HG02973 (cell line): ENCODE data around the gene PDP2.

ENCODE experiments used
- ATAC-seq: cut with Tn5 transposase; IDR thresholded peaks from one replicate; pipeline ENCODE4 v1.9.1; 2021; ENCODE audit warnings: moderate library complexity; ENCODE audit not compliant: unreplicated experiment

PDP2 gene

DNA sequence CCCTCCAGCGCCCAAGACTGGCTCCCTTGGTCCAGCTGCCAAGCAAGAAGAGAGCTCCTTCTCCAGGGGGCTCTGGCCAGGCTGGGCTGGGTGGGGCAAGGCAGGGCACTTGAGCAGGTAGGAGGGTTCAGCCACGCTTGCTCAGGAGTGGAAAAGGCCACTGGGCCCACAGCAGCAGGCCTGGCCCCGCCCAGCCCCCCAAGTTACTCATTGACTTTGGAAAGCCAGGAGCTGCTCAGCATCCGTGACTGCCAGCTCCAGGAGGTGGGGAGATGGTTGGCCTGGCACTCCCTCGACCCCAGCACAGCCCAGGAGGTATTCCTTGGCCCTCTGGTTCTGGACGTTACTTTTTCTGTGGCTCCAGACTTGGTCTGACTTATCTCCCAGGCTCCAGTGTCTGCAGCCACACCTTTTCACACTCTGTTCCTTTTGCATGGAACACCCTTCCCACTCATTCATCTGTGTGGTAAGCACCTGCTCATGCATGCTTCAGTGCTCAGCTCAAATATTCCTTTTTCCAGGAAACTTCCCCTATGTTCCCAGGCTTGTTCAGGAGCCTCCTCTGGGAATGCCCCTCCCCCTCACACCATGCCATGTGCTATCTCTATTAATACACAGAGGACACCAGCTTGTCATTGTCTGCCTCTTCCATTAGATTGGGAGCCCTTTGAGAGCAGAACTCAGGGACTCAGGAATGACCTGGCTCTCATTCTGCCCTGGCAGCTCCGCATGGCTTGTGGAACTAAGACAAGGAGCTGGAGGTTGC lies 38.7 kb downstream of the PDP2 start, which contains the start of gene CDH16:
Gene CDH16 (minus strand): TSS at position 83 of the 766 bp plus-strand sequence. CDS start 820 bp downstream, outside the sequence.
- no peak for ATAC-seq

DNA sequence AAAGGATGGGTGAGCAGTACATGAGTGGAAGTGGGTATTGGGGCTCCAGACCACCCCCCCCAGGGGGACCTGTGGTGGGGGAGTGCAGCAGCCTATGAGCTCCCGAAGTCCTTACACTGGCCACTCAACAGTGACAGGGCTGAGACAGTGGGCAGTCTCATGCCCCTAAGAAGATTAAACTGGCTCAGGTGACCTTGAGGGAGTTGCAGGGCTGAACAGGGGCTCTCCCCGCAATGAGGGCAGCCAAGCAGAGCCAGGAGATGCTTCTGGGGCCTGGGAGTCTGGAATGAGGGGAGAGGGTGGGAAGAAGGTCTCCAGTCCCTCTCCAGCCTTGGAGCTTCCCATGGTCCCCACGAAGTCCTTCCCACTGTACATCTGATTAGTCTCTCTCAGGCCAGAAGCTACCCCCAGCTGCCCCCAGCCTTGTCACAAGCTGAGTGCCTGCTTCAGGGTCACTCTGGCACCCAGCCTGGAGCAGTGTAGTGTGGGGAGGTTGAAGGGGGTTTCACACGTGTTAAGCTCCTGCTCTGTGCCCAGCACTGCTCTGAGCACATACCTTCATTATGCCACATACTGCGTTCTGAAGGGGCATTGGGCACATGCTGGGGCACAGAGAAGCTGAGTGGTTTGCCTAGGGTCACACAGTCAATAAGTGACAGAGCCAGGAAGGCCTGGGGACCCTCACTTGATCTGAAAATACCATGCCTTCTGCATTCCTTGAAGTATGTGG lies 39.4 kb downstream of the PDP2 start:
- ATAC-seq, result no peak

DNA sequence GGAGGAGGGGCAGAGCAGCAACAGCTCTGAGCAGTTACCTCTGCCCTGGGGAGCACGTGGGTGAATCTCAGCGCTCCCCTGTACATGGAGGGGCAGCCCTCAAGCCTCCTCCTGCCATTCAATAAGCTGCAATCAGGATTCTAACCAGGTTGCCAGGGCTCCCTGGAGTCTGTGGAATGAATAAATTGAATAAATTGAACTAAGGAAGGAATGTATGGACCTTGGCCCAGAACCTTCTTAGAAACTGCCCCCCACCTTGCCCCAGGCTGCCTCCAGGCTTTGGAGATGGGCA lies 39.9 kb downstream of the PDP2 start:
- no peak for ATAC-seq

DNA sequence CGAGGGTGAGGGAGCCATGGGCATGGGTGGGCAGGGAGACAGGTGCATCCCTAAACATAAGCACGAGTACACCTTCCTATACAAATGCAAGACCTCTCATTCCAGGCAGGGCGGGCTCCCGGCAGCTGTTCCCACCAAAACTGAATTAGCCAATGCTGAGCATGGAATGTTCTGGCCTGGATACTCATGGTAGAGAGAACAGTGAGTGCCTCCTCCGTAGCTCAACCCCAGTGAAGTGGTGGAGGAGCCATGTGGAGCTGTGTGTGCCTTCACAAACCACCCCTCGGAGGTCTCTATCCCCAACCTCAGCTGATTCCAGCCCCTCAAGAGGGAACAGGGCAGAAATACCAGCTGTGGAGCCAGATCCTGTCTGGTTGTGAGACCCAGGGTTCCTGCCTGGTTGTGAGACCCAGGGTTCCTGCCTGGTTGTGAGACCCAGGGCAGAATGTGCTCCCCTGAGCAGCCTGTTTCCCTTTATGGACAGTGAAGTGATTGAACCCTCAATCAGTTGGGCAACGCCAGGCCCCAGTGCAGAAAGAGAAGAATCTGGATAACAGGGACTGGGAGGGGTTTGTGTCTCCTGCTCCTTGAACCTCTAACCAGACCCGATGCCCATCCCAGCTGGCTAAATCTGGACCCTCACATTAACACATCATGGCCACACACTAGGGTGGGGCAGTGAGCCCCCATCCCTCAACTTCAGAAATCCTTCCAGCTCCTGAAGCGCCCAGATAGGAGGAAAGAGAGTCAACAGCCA lies 40.8 kb downstream of the PDP2 start:
- ATAC-seq, result no peak

DNA sequence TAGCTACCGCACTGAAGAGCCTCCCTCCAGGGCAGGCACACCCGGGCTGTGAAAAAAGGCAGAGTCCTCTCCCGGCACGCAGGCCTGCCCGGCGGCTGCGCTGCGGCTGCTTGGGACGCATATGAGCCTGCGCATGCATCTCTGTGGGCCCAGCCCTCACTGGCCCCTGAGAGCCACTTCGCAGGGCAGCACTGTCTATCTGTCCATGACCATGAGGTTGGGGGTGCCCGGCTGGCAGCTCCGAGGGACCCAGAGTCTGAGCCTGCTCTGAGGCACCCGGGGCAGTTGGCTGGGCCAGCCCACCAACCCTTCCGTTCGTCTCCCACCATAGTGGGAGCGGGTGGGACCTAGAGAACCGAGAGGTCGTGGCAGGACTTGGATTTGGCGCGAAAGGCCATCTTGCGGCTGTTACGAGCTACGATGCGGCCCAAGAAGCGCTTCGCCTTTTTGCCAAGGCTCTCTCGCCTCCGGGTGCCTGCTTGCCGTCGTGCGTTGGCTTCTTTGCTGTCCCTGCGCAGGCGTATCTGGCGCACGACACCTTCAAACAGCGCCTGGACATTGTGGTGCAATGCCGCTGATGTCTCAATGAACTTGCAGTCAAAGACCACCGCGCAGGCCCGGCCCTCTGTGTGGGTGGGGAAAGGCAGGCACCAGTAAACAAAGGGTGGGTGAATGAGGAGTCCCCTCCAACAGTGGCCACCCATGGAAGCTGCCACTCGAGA lies 41.6 kb downstream of the PDP2 start:
- no peak for ATAC-seq

DNA sequence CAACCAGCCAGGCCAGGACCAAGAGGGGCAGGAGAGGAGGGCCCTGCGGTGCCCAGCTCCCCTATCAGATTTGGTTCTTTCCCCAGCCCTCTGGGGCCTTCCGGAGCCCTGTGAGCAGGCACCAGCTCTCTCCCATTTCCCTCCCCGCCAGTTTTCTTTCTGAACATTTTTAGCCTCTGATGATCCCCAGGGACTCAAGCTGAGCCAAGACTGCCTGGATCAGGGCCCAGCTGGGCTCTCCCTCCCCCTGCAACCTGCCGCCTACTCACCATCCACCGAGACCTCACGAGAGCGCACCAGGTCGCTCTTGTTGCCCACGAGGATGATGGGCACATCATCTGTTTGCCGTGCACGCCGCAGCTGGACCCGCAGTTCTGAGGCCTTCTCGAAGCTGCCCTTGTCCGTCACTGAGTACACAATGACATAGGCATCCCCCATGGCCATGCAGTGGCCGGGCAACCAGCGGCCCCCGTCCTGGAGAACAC lies 43.0 kb downstream of the PDP2 start:
- ATAC-seq, result no peak

DNA sequence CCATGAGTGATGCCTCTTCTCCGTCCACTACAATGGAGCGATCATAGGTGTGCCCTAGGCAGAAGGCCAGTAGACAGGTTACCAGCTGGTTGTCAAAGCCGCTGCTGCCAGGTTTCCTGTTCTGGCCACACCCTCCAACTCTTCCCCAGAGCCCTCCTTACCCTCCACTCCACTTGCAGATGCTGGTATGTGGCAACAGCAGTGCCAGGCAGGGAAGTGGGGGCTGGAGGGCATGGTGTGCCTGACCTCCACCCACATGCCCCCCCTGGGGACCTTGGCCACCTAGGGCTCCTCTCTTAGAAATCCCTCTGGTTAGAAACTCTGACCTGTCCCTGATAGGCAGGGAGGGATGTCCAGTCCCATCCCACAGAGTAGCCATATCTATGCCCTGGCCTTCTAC lies 43.6 kb downstream of the PDP2 start:
- no peak for ATAC-seq

DNA sequence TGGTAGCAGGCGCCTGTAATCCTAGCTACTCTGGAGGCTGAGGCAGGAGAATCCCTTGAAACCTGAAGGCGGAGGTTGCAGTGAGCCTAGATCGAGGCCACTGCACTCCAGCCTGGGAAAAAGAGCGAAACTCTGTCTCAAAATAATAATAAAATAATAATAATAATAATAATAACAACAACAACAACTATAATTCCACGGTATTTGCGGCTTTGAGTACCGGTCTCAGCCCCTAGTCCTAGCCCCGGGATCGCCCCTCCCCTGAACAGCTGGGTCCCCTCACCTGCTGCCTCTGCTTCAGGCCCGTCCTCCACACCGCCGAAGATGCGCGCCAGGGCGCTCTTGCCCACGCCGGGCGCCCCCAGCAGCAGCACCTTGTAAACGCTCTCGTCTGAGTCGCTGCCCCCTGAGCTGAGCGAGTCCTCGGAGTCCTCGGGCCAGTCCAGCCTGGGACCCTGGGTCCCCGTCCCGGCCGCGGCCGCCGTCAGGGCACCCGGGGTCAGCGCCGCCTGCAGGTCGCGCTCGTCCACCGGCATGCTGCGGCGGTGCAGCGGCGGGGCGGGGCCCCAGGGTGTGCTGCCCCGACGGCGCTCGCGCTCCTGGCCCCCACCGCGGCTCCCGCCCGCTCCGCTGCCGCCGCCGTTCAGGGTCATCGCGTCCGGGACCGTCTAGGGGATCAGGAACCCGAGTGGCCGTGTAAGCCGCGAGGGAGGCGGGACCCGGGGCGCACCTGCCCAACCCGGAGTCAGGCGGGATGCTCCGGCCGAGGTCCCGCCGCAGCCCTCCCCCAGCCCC lies 44.4 kb downstream of the PDP2 start:
- ATAC-seq, result no peak

DNA sequence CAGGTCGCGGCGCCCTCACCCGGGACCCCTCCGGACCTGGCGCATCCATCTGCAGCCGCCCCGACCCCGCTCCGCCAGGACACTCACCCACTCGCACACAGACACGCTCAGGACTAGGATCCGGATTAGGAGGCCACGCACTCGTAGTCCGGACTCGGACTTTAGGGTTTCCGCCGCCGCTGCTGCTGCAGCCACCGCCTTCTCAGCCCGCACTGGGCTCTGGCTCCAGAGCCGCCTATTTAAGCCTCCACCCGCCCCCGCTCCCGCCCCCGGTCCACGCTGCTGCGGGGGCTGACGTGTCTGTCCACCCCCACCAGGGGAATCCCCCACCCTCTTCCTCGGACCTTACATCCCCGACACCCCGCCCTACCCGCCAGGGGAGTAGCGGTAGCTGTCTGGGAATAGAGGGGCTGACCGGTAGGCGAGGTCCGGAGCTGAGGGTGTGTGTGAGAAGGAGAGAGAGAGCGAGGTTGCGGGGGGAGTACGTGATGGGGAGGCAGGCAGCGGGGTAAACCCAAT lies 45.1 kb downstream of the PDP2 start, which contains the start of gene RRAD:
Gene RRAD (minus strand): TSS at position 214 of the 519 bp plus-strand sequence. CDS start 356 bp downstream, outside the sequence.
- no peak for ATAC-seq

DNA sequence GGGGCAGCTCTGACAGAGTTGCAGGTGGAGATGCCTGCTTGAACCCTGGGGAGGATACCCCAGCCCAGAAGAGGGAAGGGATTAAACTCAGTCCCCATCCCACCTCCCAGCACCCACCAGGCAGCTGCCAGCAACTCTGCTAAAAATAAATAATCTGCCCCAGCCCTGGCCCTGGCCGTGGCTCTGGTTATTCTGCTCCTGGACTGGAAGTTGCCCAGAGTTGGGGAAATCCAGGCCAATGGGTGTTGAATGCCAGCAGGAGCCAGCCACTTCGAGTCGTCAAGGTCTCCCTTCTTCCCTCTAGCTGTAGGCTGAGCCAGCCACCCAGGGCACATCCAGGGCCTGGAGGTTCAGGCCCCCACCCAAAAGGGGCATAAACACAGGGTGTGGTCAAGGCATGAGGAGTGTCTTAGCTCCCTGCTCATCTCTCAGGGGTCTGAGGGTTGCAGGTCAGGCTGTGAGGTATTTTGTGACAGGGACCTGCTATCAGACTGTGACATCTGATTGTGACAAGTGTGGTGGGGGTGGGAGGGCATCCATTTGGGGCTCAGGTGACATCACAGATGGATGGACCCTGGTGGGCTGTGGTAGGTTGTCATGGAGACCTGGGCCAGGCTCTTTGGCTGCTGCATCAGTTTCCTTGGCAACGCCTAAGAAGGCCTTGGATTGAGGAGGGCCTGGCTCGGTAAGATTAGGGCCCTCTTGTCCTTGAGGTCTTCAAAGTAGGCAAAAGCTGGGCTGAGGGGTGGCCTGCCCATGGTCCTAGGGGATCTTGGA lies 46.0 kb downstream of the PDP2 start:
- no peak for ATAC-seq

DNA sequence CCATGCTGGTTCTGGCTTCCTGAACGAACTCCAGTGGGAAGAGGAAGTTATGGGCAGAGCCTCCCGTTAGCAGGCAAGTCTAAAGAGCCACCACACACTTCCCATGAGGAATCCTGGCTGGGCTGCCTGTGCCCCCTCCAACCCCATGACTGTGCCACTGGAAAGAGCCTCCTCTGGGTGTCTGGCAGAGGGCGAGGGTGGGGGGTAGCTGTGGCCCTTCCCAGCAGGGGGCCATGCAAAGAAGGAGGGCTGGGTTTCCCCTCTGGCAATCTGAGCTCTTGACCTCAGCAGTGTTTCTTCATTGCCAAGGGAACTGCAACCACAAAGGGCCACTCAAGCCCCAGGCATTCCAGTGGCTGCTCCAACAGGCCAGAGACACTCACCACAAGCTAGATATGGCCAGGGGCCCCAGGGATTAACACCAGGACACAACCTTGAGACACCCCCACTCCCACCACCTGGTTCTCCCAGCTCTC lies 46.7 kb downstream of the PDP2 start:
- ATAC-seq, result no peak

DNA sequence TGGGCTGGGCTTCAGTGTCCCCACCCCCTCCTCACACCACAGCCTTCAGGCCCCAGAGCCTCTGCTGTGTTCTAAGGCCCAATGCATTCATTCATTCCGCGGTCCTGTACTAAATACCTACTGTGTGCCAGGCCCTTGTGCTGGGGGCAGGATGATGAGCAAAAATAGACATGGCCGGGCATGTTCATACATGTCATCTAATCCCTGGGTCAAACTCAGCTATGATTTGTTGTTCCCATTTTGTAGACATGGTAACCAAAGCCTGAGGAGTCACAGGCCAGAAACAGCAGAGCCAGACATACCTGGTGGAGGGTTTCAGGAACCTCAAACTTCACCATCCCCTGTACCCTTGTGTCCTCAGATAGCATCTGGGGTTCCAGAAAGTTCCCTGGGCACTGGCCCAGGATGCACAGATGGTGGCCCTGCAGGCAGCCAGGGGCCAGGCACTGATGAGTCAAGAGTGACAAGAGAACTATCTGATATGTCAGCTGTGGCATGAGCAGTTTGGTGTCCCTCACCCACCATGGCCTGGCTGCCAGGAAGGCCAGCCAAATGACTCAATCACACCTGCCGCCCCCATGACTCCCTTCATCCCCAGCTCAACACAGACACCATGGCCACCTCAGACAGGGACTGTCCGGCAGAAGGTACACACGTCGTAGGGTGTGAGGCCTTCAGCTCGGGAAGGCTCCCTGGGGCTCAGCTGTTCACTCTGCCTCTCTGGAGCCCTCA lies 47.8 kb downstream of the PDP2 start:
- no peak for ATAC-seq

DNA sequence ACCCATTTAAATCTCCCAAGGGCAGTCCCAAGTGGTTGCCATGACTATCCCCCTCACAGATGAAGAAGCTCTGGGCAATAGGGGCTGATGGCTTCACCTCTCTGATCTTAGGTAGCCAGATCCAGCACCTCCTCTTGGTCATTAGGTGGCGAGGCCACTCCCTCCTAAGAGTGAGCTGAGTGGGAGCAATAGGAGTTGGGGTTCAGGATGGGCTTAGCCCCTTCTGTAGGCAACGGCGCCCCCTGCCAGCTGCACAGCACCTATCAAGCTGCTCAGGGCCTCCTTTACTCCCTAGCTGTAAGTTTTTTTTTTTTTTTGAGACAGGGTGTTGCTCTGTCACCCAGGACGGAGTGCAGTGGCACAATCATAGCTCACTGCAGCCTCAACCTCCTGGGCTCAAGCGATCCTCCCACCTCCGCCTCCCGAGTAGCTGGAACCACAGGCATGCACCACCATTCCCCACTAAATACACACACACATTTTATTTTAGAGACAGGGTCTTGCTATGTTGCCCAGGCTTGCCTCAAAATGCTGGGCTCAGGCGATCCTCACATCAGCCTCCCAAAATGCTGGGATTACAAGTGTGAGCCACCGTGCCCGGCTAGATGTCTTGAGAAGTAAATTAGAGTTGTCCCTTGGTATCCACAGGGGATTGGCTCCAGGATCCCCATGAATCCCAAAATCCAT lies 48.5 kb downstream of the PDP2 start:
- ATAC-seq, result no peak

DNA sequence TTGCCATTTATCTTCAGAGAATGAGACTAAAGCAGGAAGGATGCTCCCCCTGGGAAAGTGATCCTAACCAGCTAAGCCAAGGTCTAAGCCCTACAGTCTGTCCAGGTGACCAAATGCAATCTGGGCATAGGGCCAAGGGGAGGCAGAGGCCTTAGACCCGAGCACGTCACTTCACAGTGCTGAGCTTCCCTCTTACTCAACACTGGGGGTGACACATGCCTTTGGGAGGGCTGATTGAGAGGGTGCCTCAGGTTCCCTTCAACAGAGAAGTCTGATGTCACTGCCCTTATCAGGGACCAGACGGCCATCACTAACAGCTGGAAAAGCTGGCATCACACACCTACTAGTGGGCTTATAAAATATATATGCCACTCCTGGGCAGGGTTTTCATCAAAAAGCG lies 49.9 kb downstream of the PDP2 start:
- no peak for ATAC-seq

DNA sequence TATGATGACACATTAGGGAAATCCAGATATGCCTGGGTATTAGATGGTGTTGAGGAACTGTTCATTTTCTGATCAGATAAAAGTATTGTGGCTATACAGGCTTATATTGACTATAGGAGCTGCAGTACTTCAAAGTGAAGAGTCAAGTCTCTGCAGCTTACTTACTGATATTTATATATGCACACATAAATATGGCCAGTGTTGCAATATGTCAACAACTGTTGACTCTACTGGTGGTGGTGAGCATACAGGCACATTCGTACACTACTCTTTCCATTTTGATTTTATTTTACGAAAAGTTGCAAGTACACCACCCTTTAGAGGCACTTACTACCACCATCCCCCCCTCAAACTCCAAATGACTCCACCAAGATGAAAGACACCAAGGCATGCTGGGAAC lies 51.4 kb downstream of the PDP2 start:
- no peak for ATAC-seq

DNA sequence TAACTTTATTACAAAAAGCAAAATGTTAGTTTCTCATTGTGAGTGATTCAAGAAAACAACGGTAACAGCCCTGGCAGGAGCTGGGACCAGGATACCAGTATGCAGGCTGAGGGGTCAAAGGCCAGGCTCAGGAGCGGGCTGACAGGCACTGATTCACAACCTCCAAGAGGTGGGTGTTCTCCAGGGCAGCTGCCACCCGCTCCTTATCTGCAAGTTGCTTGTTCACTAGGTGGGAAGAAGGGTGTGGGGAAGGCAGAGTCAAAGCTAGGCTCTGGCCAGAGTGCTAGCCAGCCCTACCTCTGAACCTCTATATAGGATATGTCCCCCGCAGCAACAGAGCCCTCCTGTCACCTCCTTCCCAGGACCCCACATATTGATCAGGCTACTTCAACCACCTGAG lies 51.8 kb downstream of the PDP2 start:
- no peak for ATAC-seq

DNA sequence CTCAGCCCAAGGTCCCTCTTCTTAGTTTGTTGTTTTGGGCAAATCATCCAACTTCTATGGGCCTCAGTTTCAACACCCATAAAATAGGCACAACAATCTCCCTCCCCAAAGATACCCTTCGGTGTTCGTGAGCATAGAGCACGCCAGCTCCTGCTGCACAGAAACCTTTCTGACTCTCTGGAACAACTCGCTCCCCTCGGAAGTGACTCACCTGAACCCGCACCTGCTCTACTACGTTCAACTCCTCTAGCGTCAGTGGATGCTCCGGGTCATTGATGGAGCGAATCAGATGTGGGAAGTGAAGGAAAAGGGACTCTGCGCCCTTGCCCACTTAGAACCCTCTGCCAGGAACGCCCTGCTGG lies 53.4 kb downstream of the PDP2 start:
- ATAC-seq, result peak; percentile 8
